Fibroblast of skin of left quadriceps (primary cell): Measurements from ENCODE around the gene CBL.
"Not testable (repeated sequence)": the region's sequence is repeated elsewhere in the genome, so short reads cannot be mapped to it uniquely, and the experiment has no call there.

Experiments used
- DNase-seq, 2 experiments: peaks; one replicate each; pipeline ENCODE4 v3.0.0-alpha.2; 2013; ENCODE audit warnings: low read depth in 2 of 2

The CBL gene

DNA sequence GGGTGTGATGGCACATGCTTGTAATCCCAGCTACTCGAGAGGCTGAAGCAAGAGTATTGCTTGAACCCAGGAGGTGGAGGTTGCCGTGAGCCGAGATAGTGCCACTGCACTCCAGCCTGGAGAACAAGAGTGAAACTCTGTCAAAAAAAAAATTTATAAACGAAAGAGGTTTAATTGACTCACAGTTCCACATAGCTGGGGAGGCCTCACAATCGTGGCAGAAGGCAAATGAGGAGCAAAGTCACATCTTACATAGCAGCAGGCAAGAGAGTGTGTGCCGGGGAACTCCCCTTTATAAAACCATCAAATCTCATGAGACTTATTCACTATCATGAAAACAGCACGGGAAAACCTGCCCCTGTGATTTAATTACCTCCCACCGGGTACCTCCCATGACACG lies 21.7 kb upstream of the CBL start:
- not testable (repeated sequence) for DNase-seq

DNA sequence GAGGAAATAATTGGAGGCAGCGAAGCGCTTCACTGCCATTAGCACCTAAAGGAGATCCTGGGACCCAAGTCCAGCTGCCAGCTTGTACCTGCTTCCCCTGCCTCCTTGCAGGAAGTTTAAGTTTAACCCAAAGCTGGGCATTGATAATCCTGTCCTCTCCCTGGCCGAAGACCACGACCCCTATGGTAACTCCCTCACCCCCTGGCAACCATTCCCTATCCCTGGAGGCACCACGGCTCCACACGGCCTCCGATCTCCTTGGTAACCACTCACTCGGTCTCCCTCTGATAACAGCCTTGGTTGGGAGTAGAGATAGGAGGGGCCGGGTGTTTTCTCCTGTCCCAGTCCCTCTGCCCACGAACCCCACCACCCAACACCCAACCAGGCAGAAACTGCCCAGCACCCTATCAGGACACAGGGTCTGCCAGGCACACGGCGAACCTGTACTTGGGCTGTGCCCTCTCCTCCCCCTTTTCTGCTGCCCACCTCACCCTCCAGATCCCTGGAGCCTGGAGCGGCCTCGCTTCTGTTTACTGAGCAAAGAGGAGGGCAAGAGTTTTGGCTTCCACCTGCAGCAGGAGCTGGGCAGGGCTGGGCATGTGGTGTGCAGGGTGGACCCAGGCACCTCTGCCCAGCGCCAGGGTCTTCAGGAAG lies 20.0 kb upstream of the CBL start:
- DNase-seq = no peak

DNA sequence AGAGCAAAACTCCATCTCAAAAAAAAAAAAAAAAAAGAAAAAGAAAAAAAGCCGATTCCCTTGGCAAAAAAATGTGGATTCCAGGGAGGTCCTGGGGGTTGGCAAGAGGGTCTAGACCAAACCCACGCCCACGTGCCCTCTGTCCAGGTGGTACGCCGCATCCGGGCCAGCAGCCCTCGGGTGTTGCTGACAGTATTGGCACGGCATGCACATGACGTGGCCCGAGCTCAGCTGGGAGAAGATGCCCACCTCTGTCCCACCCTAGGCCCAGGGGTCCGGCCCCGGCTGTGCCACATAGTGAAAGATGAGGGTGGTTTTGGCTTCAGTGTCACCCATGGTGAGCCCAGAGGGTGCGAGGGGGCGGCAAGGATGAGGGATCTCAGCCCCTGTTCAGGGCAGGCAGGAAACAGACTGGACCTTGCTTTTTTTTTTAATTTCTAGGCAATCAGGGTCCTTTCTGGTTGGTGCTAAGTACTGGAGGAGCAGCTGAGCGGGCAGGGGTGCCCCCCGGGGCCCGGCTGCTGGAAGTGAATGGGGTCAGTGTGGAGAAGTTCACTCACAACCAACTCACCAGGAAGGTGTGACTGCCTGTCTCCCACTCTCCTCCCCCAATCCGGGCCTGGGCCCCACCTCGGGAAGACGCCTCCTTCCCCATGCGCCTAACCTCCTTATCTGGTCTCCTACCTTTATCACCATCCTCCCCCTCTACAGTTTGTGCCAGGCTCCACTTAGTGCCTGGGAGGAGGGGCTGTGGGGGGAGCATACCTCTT lies 18.8 kb upstream of the CBL start:
- DNase-seq = no peak

DNA sequence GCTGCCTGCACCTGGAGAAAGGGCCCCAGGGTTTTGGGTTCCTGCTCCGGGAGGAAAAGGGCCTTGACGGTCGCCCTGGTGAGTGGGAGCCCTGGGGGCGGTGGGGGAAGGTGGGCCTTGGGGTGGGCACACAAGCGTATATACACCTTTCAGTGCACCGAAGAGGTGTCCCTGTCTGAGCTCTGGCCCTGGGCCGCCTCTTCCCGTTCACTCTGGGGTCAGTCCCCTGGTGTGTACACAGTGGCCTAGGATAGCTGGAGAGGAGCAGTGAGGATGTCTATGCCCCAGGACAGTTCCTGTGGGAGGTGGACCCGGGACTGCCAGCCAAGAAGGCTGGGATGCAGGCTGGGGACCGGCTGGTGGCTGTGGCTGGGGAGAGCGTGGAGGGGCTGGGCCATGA lies 18.1 kb upstream of the CBL start:
- no peak for DNase-seq

GRCh38 chr11:119188887-119189286 lies 17.3 kb upstream of the CBL start:
- DNase-seq = no peak

DNA sequence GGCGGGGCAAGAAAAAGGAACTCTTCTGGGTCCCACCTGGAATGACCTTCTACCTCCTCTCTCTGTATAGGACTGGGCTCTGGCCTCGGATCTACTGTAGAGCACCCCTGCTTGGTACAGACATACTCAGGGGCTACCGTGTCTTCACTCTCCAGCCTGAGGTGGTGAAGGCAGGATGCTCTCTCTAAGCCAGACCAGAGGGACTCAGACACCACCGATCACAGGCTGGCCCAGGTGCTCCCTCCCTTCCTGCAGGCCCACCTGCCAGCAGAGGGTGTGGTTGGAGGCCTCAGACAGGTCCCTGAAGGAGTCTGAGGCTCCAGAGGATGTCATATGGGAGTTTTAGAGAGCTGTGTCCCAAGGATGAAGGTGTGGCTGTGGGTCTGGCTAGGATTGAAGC lies 16.7 kb upstream of the CBL start:
- no peak for DNase-seq

GRCh38 chr11:119190531-119190930 lies 15.6 kb upstream of the CBL start:
- DNase-seq = no peak

- not testable (repeated sequence) for DNase-seq
These were observed 14.9 kb upstream of the CBL start for GRCh38 chr11:119191265-119191664.

GRCh38 chr11:119192111-119192510 lies 14.0 kb upstream of the CBL start:
- no peak for DNase-seq

GRCh38 chr11:119193001-119193400 lies 13.1 kb upstream of the CBL start:
- no peak for DNase-seq

GRCh38 chr11:119193626-119194025 lies 12.5 kb upstream of the CBL start:
- no peak for DNase-seq

DNA sequence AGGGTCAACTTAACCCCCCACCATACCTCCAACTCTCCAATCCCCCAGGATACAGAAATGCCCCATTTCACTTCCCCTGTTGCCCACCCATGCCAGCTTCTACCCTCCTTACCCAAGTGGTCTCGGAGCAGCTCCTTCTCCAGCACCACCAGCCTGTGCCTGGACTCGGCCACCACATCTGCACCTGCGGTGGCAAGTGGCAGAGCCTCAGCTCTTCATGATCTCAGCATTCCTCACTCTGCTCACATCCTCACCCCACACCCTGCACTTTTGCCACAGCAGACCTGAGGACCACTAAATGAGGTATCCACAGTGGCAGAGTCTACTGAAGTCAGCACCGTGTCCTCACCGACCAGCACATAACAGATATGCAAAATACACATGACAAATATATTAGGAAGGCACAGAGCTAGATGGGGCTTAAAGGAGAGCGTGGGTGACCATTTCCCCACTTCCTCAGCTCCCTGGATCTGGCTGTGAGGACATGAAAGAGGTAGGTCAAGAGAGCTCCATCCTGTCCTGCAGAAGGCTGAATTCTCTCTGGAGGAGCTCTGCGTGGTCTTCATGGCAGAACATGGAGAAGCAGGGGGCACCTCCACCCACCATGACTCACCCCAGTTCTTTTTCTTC lies 11.2 kb upstream of the CBL start:
- no peak for DNase-seq

DNA sequence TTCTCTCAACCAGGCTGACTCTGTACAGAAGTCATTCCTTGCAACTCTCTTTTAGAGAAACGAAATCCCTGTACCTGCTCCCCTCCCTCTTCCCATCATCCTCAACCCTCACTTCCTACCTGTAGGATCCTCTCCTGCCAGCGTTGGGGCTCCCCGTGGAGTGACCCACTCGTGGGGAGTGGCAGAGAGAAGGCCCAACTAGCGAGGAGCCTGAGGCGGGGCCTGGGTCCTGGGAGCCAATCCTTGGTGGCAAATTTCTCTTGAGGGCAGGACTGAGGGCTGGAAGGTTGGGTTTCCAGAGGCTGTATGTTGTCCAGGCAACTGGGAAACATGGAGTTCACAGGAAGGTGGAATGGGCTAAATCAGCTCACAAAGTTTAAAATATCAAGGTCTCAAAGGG lies 10.5 kb upstream of the CBL start:
- DNase-seq = peak in 1 of 2 experiments; percentile 13

DNA sequence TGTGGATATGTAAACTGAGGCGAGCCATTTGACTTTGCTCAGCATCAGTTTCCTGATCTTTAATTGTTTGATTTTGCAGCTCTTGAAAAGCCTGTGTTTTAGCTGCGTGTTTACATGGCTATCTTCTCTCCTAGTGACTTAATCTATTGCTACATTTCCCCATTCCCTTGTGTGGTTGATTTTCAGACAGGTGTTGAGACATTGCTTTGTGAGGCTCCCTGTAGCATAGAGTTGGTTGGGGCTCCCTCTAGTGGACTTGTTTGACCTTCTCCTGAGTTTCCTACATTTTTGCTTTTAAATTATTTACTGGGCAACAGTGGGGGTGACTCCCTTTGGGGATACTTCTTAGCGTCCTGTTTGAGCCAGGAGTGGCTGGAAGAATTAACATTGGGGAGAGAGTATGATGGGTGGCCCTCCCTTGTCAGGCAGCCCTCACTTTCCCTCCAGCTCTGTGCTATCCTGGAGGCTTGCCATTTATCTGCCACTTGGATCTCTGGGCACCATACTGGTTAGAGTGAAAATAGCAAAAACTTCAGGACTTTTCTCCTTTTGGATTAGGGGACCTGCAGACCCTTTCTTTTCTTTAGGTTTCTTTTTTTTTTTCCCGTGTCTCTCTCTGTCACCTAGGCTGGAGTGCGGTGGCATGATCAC lies 9.2 kb upstream of the CBL start:
- DNase-seq = peak; percentile 65

- no peak for DNase-seq
These were observed 7.2 kb upstream of the CBL start for GRCh38 chr11:119198925-119199324.

DNA sequence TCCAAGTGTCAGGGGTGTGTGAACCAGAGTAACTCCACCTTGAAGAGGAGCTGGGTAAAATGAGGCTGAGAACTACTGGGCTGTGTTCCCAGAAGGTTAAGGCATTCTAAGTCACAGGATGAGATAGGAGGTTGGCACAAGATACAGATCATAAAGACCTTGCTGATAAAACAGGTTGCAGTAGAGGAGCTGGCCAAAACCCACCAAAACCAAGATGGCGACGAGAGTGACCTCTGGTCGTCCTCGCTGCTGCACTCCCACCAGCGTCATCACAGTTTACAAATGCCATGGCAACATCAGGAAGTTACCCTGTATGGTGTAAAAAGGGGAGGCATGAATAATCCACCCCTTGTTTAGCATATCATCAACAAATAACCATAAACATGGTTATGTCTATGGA lies 4.9 kb upstream of the CBL start:
- not testable (repeated sequence) for DNase-seq

GRCh38 chr11:119202554-119202953 lies 3.6 kb upstream of the CBL start:
- DNase-seq = no peak

- DNase-seq = no peak
These were observed 2.1 kb upstream of the CBL start for GRCh38 chr11:119204066-119204465.

- DNase-seq = no peak
These were observed 1.1 kb upstream of the CBL start for GRCh38 chr11:119205080-119205479.

GRCh38 chr11:119206511-119207414 lies 624 bp downstream of the CBL start:
- no peak for DNase-seq

DNA sequence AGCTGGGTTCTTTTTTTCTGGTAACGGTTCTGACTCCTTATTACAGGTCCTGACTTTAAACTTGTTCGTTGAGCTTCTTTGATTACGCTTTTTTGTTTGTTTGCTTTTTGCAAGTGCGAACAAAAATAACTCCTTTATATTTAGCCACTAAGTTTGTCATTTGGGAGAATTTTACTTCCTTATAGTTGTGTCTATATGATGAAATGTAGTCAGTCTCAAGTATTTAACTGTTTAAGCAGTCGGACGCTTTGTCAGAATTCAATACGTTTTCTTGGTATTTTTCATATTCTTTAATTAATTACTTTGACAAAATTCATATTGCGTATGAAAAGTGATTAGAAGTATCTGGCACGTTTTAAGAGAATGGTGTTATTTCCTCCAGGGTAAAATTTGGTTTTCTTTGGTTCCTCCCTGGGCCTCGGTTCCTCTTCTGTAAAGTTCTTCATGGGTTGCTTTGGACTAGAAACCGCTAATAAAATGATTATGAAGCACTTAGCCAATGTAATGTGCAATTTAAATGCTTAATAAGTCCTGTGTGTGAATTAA lies 1.3 kb downstream of the CBL start:
- no peak for DNase-seq
